Effector memory CD4-positive, alpha-beta T cell (primary cell): ENCODE measurements around the gene MKI67.

Experiments
- DNase-seq, 3 donors: peaks; one replicate each; pipeline ENCODE4 v3.0.0-alpha.2; 2020
- H3K27ac ChIP-seq: 2 replicates; pipeline ENCODE4 v1.7.0; 2013; ENCODE audit warnings: mild to moderate bottlenecking, low read length, moderate library complexity; ENCODE audit not compliant: insufficient read depth, poor library complexity, severe bottlenecking
- H3K27me3 ChIP-seq: replicated peaks from 2 replicates; pipeline ENCODE4 v1.7.0; 2013; ENCODE audit warnings: mild to moderate bottlenecking, low read length; ENCODE audit not compliant: insufficient read depth, control insufficient read depth, poor library complexity, severe bottlenecking
- H3K36me3 ChIP-seq: 2 replicates; pipeline ENCODE4 v1.7.0; 2013; ENCODE audit warnings: mild to moderate bottlenecking, low read length, moderate library complexity; ENCODE audit not compliant: control insufficient read depth, insufficient read depth
- H3K4me1 ChIP-seq: 2 replicates; pipeline ENCODE4 v1.7.0; 2013; ENCODE audit warnings: low read length, mild to moderate bottlenecking; ENCODE audit not compliant: control insufficient read depth, insufficient read depth, poor library complexity, severe bottlenecking
- H3K4me3 ChIP-seq: 2 replicates; pipeline ENCODE4 v1.7.0; 2013; ENCODE audit warnings: low read length, low read depth, mild to moderate bottlenecking; ENCODE audit not compliant: insufficient read depth, poor library complexity, severe bottlenecking
- H3K9me3 ChIP-seq: 2 replicates; pipeline ENCODE4 v1.7.0; 2013; ENCODE audit warnings: mild to moderate bottlenecking, low read length, moderate library complexity; ENCODE audit not compliant: control insufficient read depth

The MKI67 gene

GRCh38 chr10:128086003-128086863 is 40.0 kb downstream of the MKI67 start:
- no peak for DNase-seq
- no peak overlapping the region for H3K27ac ChIP-seq

GRCh38 chr10:128084991-128085390 is 41.2 kb downstream of the MKI67 start:
- Histone ChIP-seq H3K27me3 (no peaks in the 10 kb centered on the region), H3K9me3 (no peaks in the 10 kb centered on the region), H3K27ac (no peak overlapping the region), H3K4me3 (no peak overlapping the region), H3K36me3 (peaks cover 30% of the 10 kb centered on the region), H3K4me1 (no peaks in the 10 kb centered on the region)
- no peak for DNase-seq

More at GRCh38 chr10:128086003-128086863, 40.0 kb downstream of the MKI67 start:
- Histone ChIP-seq H3K4me3 (no peak overlapping the region), H3K4me1 (no peaks in the 10 kb centered on the region), H3K9me3 (no peaks in the 10 kb centered on the region), H3K27me3 (no peaks in the 10 kb centered on the region), H3K36me3 (peaks cover 21% of the 10 kb centered on the region)

GRCh38 chr10:128084364-128084763 is 41.9 kb downstream of the MKI67 start:
- Histone ChIP-seq H3K27ac (no peak overlapping the region), H3K9me3 (no peaks in the 10 kb centered on the region), H3K36me3 (peaks cover 36% of the 10 kb centered on the region), H3K4me3 (no peak overlapping the region), H3K27me3 (no peaks in the 10 kb centered on the region), H3K4me1 (no peaks in the 10 kb centered on the region)
- no peak for DNase-seq

DNA sequence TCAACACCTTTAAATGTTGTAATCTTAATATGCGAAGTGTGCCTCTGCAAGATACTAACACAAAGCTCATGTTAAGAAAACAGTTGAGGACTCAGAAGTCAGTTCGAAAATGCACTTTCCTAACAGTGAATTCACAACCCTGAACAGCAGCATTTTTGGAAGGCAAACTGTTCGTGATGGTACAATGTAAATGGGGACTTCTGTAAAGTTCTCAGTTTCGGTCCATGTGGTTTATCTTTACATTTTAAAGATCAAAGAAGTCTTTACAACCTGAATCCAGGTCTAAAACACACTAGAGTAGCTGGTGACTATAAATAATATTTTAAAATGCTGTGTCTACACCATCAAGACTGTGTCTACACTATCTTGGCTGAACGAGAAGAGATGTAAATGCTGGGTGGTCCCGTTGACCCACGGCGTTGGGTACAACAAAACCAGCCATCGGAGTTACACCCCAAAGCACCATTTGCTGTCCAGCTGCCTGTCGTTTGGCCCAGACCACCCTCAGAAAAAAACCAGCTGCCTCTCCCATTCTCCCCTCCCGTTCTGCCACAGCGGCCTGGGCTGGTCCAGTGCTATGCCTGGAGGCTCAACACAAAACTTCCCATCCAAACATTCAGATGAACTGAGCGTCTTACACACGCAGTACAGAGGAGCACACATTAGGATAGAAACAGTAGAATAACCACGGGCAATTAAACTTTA is 42.9 kb downstream of the MKI67 start:
- DNase-seq: no peak
- Histone ChIP-seq H3K4me1 (no peaks in the 10 kb centered on the region), H3K9me3 (no peaks in the 10 kb centered on the region), H3K27me3 (no peaks in the 10 kb centered on the region), H3K36me3 (peaks cover 46% of the 10 kb centered on the region), H3K4me3 (no peak overlapping the region), H3K27ac (no peak overlapping the region)

DNA sequence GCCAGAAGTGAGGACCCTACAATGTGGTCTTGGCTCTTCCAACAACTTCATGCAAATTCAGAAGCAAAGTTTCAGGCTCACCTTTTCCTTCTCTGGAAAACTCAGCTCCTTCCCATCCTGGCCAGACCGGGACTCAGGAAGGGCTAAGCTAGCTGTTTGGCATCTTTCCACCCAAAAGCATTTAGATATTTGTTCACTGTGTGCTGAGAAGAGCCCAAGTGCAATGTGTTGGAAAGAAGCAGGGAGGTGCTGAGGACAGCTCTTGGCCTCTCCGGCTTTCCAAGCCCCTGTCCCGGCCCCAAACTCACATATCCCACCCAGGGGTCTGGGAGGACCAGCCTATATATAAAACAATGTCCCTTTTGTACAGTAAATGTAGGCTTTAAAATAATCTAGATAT is 44.5 kb downstream of the MKI67 start:
- H3K27ac ChIP-seq: no peak overlapping the region

DNA sequence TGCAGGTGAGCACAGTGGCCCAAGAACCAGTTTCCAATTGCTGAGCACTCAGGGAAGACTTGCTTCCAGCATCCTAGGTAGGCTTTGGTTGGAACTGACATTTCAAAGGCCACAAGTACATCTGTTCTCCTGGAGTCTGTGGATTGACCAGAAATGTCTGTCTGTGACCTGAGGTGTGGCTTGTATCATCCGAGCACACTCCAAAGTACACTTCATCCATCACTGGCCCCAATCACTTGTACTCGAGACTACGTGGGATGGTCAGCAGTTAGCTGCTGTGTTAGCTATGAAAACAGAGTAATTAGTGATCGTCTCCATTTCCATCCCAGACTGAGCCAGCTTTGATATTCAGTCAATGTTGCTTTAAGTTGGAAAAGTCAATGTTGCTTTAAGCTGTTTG is 45.0 kb downstream of the MKI67 start:
- H3K27ac ChIP-seq: no peak overlapping the region
- no peak for DNase-seq
- H3K4me1 ChIP-seq: no peaks in the 10 kb centered on the region
- H3K9me3 ChIP-seq: no peaks in the 10 kb centered on the region
- H3K4me3 ChIP-seq: no peak overlapping the region
- H3K36me3 ChIP-seq: peaks cover 68% of the 10 kb centered on the region
- no peaks in the 10 kb centered on the region for H3K27me3 ChIP-seq

More for the DNA sequence above, 44.5 kb downstream of the MKI67 start:
- no peak for DNase-seq
- Histone ChIP-seq H3K4me3 (no peak overlapping the region), H3K4me1 (no peaks in the 10 kb centered on the region), H3K9me3 (no peaks in the 10 kb centered on the region), H3K27me3 (no peaks in the 10 kb centered on the region), H3K36me3 (peaks cover 63% of the 10 kb centered on the region)

- no peak overlapping the region for H3K27ac ChIP-seq
- H3K4me1 ChIP-seq: no peaks in the 10 kb centered on the region
- peaks cover 73% of the 10 kb centered on the region for H3K36me3 ChIP-seq
- no peaks in the 10 kb centered on the region for H3K27me3 ChIP-seq
- H3K9me3 ChIP-seq: no peaks in the 10 kb centered on the region
- no peak for DNase-seq
- no peak overlapping the region for H3K4me3 ChIP-seq
Measured at GRCh38 chr10:128080641-128081040, 45.6 kb downstream of the MKI67 start.

GRCh38 chr10:128080231-128080630 is 46.0 kb downstream of the MKI67 start:
- H3K36me3 ChIP-seq: peaks cover 75% of the 10 kb centered on the region
- no peaks in the 10 kb centered on the region for H3K27me3 ChIP-seq
- H3K4me3 ChIP-seq: no peak overlapping the region
- H3K4me1 ChIP-seq: no peaks in the 10 kb centered on the region
- no peak overlapping the region for H3K27ac ChIP-seq
- H3K9me3 ChIP-seq: no peaks in the 10 kb centered on the region
- no peak for DNase-seq

GRCh38 chr10:128078136-128078969 is 47.9 kb downstream of the MKI67 start:
- no peak for DNase-seq
- H3K4me1 ChIP-seq: no peaks in the 10 kb centered on the region
- H3K36me3 ChIP-seq: peaks cover 76% of the 10 kb centered on the region
- H3K9me3 ChIP-seq: no peaks in the 10 kb centered on the region
- no peak overlapping the region for H3K27ac ChIP-seq
- H3K4me3 ChIP-seq: no peak overlapping the region
- H3K27me3 ChIP-seq: no peaks in the 10 kb centered on the region
